NCI-H187 treated with DMSO at 0.1 percent for 48 hours (cell line): ENCODE results near the gene TPMT.

Experiments
- DNase-seq: peaks from one replicate; lab custom pipeline; 2025; lab: John Stamatoyannopoulos, UW

TPMT gene

DNA sequence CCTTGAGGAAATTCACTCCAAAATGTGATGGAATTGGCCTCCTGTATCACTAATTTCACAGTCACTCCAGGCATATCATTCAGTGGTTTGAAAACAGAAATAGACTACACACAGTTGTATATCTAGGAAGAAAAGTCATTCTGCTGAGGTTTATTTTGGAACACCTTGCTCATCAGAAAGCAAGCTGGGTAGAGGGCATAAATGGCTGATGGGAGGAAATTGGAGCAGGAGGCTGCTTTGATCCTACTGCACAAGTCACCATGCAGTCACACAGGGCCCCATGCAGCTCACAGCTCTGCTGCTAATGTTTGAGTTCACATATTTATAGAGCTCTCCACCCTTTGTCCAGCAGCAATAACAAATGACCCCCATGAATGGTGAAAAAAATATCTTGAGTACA, 44.7 kb downstream of the TPMT start:
- DNase-seq = no peak

DNA sequence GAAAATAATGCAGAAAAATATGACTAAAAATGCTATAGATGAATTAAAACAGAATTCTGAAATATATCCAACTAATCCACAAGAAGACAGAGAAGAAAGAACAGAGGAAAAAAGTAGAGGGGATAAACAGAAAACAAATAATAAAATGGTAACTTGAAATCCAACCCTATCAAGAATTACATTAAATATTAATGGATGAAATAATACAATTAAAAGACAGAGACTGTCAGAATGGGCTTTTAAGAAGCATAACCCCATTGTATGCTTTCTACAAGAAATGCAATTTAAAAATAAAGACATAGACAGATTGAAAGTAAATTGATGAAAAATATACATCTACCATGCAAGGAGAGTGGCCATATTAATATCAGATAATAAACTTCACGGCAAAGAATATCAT, 47.8 kb downstream of the TPMT start:
- no peak for DNase-seq

DNA sequence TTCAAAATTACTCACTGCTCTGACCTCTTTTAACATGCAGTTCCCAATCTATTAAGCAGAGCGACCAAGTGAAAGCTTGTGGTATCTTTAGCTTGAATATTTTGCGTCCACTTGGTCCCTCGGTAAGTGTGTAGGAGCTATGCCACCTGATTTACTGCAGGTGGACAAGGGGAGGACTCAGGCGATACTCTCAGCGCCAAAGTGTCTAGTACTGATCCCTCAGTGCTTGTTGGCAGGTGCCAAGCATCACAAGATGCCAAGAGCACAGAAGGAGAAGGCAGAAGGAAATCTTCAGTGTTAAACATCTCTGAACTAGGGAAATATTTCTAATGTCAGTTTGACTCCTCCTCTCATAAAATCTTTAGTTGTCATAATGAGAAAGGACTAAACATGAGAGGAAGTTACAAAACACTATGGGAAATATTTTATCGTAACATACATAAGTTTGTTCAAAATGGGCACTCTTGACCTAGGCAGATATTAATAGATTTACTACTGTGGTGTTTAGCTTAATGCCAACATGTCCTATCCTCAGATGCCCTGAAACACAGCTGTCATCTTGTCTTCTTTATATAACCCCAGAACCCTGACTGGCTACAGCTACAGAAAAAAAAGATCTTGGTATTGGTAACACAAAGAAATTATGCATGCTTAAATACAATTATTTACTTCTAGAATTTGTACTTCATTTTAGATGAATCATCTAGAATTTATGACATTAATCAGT, 51.9 kb downstream of the TPMT start:
- no peak for DNase-seq

DNA sequence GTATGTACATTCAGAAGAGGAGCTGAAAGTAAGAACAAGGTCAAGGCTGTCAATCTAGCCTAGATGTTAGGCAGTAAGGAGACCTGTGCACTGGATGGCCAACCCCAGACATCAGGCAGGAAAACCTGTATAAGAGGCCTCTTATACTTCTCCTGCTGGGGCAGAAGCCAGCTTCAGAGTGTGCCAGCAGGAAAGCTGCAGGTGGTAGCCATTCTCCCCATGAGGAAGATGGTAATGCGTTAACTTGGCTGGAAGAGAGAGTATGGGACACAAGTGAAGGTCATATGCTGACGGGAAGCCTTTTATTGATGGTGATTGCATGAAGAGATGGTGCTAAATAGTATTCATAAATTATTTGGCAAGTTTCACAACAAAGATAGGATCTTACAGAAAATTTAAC, 53.0 kb downstream of the TPMT start:
- DNase-seq = no peak

DNA sequence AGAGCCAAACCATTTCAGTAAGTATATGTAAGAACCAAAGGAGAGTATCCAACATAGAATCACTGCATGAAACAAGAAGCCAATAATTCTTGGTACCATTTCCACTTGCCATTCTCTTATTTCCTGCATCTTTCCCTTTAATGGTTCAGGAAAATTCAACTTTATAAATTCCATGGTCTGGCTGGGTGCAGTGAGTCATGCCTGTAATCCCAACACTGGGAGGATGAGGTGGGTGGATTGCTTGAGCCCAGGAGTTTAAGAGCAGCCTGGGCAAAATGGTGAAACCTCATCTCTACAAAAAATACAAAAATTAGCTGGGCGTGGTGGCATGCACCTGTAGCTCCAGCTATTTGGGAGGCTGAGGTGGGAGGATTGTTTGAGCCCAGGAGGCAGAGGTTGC, 53.6 kb downstream of the TPMT start:
- DNase-seq = no peak

DNA sequence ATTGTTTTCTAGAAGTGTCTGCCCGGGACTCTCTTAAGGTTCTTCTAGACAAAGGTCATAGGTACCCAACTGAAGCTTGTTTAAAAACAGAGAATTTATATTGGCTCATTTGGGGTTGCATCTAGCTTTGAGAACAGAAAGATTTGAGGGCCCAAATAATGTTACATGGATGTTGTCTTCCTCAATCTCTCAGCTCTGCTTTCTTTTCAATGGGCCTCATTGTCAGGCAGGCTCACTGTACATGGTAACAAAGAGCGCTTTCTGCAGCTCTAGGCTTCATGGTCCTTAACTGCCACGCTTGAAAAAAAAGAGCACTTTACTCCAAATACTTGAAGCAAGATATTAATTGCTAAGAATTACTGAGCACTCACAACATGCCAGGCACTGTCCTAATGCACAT, 54.6 kb downstream of the TPMT start:
- no peak for DNase-seq

DNA sequence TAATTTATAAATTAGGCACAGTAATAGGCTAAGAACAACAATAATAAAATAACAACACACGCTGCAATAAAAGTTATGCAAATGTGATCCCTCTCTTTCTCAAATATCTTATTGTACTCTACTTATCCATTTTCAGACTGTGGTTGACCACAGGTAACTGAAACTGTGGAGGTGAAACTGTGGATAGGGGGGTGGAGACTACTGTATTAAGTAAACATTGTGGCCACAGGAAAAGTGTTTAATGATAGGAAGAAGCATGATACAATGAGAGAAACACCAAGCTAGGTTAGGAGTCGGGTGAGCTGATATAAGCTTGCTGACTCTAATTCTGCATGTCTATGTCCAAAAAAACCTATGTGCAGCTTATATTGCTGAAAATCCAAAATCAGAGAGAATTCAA, 55.4 kb downstream of the TPMT start:
- no peak for DNase-seq

DNA sequence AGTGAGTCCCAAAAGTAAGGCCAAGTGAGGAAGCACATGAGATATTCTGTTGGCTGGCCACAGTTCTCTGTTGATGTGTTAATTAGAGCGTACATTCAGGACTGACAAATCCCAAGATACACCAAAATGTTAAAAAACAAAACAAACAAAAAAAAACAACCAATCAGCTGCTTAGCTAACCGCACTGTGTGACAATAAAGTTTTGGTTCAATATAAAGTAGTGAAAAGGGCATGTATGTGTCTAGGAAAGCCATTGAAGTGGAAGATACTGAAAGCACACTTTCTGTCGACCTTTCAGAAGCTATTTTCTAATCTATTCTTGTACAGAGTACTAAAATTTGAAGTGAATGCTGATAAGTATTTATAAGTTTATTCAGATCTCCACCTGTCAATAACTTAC, 58.5 kb downstream of the TPMT start:
- DNase-seq = no peak

DNA sequence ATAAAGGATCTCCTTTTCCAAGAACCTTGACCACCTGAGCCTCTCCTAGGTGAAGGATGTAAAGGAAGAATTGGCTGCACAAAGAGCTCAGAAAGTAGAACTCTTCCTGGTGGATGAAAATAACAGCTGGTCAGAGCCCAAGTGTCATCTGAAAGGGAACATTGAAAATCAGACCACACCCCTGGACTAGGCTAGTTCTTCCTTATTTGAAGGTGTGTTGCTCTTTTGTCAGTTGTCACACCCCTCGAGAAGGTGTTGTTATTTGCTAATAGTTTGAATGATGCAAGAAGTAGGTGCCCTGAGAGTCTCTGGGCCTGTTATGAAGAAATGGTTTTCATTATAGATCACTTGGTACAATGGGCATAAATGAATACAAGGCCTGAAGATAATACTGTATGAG, 63.5 kb downstream of the TPMT start:
- DNase-seq = no peak

DNA sequence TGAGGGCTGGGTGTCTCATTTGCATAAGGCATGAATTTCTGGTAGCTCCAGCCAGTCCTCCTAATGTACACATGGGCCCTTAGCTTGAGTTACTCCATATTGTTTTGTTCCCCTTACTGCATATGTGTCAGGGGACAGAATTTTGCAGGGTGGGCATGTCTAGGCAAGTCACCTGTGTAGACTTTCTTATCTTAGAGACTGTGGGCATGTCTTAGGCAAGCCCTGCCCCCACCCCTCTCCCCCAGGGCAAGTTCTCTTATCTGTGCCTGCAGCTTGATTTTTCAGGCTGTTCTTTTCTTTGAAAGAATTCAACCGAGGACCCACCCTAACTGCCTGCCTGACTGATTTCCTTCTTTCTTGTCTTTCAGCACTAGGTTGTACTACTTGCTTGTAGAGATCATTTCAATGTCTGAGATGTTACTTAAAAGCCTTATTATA, 64.5 kb downstream of the TPMT start:
- no peak for DNase-seq

DNA sequence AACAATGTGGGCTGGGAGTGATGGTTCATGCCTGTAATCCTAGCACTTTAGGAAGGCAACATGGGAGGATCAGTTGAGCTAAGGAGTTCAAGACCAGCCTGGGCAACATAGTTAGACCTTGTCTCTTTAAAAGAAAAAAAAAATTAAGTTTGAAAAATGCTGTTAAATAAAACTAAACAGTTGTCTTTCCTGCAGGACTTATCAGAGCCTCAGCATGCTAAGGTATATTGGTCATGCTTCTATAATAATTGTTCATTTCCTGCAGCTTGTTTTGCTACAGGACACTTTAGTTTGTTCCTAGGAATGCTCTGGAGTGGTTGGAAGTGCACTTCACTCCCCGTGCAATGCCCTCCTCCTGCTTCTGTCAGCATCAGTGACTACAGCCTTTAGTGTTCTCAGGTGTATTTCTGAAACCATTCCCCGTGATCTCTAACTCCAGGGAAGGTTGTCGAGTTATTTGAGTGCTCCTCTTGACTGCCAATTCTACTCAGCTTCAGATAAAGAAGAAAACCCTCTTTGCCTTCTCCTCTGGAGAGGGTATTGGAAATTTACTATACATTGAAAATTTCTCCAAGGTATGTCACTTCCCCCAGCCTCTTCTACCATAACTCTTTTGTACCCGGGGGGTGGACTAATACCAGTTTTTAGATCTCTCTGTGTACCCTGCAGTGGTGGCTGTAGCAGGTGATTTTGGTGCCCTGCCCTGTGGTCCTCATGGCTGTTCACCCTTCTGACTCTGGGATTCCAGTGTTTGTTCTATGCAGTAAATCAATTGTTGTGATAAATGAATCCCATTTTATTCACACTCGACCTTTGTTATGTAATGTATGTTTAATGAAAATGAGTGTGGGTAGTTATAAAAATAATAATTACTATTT, 66.2 kb downstream of the TPMT start:
- peak; percentile 58 for DNase-seq

DNA sequence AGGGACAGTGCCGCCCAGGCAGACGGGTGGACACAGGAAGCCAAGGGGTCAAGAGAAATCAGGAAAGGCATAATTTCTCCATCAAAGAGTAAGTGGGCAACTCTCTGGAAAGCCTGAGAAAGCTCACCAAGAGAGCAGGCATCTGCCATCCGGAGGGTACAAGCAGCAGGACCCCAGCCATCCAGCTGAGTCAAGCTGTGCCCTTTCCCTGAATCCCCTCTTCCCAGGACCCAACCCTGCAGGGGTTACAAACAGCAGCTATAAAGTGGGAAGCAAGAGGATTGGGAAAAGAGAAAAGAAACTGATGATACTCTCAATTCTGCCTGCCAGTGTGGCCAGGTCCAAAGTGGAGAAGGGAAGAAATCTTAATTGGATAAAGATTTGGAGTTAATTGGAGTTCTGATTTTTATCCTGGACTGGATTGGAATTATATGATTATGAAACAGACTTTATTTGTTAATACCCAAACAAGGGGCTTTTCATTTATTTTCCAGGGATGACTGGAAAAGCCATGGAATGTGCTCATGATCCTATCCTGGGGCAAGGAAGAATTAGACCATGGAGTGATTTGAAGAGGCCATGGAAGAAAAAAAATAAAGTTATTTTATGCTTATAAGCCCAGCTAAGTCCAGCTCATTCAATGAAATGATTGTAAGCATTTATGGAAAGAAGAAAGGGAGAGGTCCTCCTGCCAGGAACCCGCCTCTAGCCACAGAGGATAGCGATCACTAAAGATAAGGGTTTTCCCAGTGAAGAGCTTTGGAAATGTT, 67.3 kb downstream of the TPMT start:
- DNase-seq = no peak

DNA sequence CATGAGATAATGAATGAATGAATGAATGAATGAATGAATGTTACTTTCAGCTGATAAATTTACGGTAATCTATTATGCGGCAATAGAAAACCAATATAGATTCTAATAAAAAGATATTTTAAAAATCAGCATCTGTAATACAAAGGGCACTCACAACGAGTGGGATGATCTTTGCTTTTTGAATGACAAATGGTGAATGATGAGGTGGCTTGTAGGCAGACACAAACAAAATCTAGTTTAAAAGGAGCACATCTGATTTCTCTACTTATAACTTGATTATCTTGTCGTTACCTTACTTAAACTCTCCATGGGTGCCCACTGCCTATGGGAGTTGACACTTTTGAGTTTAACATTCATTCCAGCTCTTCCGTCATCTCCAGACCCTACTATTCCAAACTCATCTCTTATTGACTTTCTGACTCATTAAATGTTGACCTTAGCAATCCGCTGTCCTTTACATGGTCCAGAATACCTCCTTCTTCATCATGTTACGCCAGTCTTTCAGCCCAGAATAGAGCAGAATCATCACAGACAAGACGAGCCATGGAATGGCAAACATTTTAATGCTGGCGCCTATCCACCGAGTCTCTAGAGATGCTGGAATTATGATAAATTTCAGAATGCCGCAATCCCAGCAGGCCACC, 73.7 kb downstream of the TPMT start:
- no peak for DNase-seq

DNA sequence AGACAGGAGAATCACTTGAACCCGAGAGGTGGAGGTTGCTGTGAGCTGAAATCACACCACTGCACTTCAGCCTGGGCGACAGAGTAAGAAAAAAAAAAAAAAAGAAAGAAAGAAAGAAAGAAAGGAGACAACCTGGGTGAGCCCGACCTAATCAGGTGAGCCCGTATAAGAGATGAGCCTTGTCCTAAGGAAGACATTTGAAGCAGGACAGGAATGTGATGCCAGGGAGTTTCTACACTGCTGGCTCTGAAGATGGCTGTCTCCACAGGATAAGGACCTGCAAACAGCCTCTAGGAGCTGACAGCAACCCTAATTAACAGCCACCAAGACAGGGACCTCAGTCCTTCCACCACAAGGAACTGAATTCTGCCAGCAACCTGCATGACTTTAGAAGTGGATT, 74.3 kb downstream of the TPMT start:
- DNase-seq = no peak

DNA sequence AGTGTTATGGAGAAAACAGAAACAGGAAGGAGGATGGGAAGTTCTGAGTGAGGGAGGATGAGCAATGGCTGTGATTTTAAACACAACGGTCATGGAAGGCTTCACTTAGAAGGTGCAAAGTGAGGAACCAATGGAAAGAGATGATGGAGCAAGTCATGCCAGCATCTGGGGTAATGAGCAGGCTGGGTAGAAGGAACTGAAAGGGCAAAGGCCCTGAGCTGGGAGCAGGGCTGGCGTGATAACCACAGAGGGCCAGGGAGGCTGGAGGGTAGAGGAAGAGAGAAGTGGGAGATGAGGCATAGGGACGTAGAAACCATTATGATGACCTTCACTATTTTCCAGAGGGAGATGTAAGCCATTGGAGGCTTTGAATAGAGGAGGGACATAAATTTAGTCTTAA, 76.0 kb downstream of the TPMT start:
- no peak for DNase-seq
